Stomach (tissue), 9 donors: ENCODE measurements around the gene ZNF70. TPM values are rescaled to one million over a fixed set of nuclear protein-coding genes. Genes with fewer than 3 reads are reported as not detected.

Experiments
- DNase-seq, 2 donors: peaks; one replicate each; pipeline versions ENCODE4 v3.0.0 to v3.0.0-alpha.2; 2013 to 2019
- H3K27ac ChIP-seq, 5 donors: fragments of 200-600 bp in 4 of 5; sonication (generic) in 4 of 5; one replicate each; pipeline ENCODE4 v1.5.1; 2013 to 2019; ENCODE audit warnings: mild to moderate bottlenecking in 1 of 5, moderate library complexity in 1 of 5
- H3K27me3 ChIP-seq, 3 donors: fragments of 200-600 bp; sonication (generic); one replicate each; pipeline ENCODE4 v1.5.1; 2017 to 2019; ENCODE audit warnings: mixed run types in 1 of 3
- H3K36me3 ChIP-seq, 4 donors: fragments of 200-600 bp; sonication (generic); 1 replicate in 3 of 4; 2 replicates in 1 of 4; pipeline ENCODE4 v1.5.1; 2016 to 2019
- H3K4me1 ChIP-seq, 4 donors: fragments of 200-600 bp; sonication (generic); one replicate each; pipeline ENCODE4 v1.5.1; 2016 to 2019
- H3K4me3 ChIP-seq, 4 donors: fragments of 200-600 bp; sonication (generic) in 3 of 4; one replicate each; pipeline ENCODE4 v1.5.1; 2016 to 2019; ENCODE audit warnings: mild to moderate bottlenecking in 1 of 4
- H3K9me3 ChIP-seq, 4 donors: fragments of 200-600 bp; sonication (generic); one replicate each; pipeline ENCODE4 v1.5.1; 2016 to 2019
- CTCF ChIP-seq, 7 experiments: fragments of 450-650 bp in 4 of 7; fragments of 200-600 bp in 3 of 7; sonication (generic) in 3 of 7; IDR thresholded peaks; one replicate each; pipeline ENCODE4 v1.5.1; 2016 to 2019; ENCODE audit warnings: antibody characterized with exemption in 7 of 7, control low read depth in 2 of 7, mild to moderate bottlenecking in 1 of 7
- EP300 ChIP-seq: sonication (generic); formaldehyde crosslinking; IDR thresholded peaks from one replicate; pipeline ENCODE4 v1.6.1; 2017; ENCODE audit warnings: antibody characterized with exemption
- POLR2A ChIP-seq, 4 donors: fragments of 450-650 bp; IDR thresholded peaks; one replicate each; pipeline ENCODE4 v1.6.1; 2016; ENCODE audit warnings: antibody characterized with exemption in 4 of 4, control low read depth in 2 of 4, mild to moderate bottlenecking in 1 of 4, moderate library complexity in 1 of 4
- POLR2AphosphoS5 ChIP-seq, 3 donors: sonication (generic); formaldehyde crosslinking; IDR thresholded peaks; one replicate each; pipeline ENCODE4 v1.6.1; 2016; ENCODE audit warnings: antibody characterized with exemption in 3 of 3
- WGBS, 5 donors: extraction: QIAGEN DNeasy Blood & Tissue Kit in 3 of 5; methylation state at CpG; one replicate each; pipeline versions ENCODE4 v1.1.5 to v1.1.7; 2013 to 2018; 5-methylcytosine and 5-hydroxymethylcytosine counted together
- intact Hi-C: fragments of 100-400 bp; cut with DNase I; formaldehyde crosslinking; loops from one replicate; pipeline ENCODE4 v1.15.1; 2023; ENCODE audit warnings: low total_unique reads
- polyA plus RNA-seq, 3 donors: library from polyadenylated mRNA; stranded (reverse); fragments of 200-250 nt; gene quantifications; one replicate each; pipeline ENCODE4 v1.2.3, GENCODE V29; 2013
- total RNA-seq, 5 donors: library from RNA; depleted of rRNA; stranded (reverse); fragments of >200 nt; gene quantifications; one replicate each; pipeline versions ENCODE4 v1.1.0 to v1.2.3, GENCODE V29; 2014 to 2016
- donor health status: healthy with polysubstance abuse.
- donor health status: Bipolar disorder and iron deficiency.
- donor health status: healthy.

The ZNF70 gene
- total and polyA plus RNA-seq, 8 donors, result 0.58 to 9.4 (median 2.1) TPM

GRCh38 chr22:23697031-23697970, 53.6 kb downstream of the ZNF70 start:
- TF ChIP-seq EP300, result no peak
- no peak for TF ChIP-seq CTCF (IDR thresholded peaks at IDR 0.05)
- no peak for TF ChIP-seq POLR2AphosphoS5 (IDR thresholded peaks at IDR 0.05)
- TF ChIP-seq POLR2A (IDR thresholded peaks at IDR 0.05), result no peak
- intact Hi-C loops, result no loop called here
- Histone ChIP-seq H3K4me3 (peak overlapping the region in 3 of 4 donors; percentile 3 to 31 (median 5)), H3K27ac (peak overlapping the region; percentile 39 to 77 (median 72)), H3K27me3 (no peaks in the 10 kb centered on the region), H3K4me1 (peaks cover 0 to 8% (median 0%) of the 10 kb centered on the region in 4 donors), H3K9me3 (no peaks in the 10 kb centered on the region), H3K36me3 (peaks cover 24 to 97% (median 92%) of the 10 kb centered on the region in 4 donors)
- no peak for DNase-seq
- WGBS, 5 donors, result 83 to 91% (median 88%) methylated on average over 8 to 11 of the region's 11 CpGs

- 65 to 86% (median 75%) methylated on average over 12 to 13 of the region's 13 CpGs for whole genome bisulfite sequencing, 5 donors
- no peak for TF ChIP-seq EP300
- no peaks in the 10 kb centered on the region for H3K9me3 ChIP-seq
- peak overlapping the region; percentile 39 to 77 (median 72) for H3K27ac ChIP-seq
- no peaks in the 10 kb centered on the region for H3K27me3 ChIP-seq
- intact Hi-C loops, result no loop called here
- H3K36me3 ChIP-seq, result peaks cover 24 to 96% (median 86%) of the 10 kb centered on the region in 4 donors
- H3K4me1 ChIP-seq, result peaks cover 0 to 8% (median 0%) of the 10 kb centered on the region in 4 donors
- DNase-seq, result peak; percentile 51 to 74
- peak overlapping the region in 2 of 4 donors; percentile 3 to 31 for H3K4me3 ChIP-seq
Observed at GRCh38 chr22:23696326-23696851, 54.5 kb downstream of the ZNF70 start.

GRCh38 chr22:23695571-23696325, 55.2 kb downstream of the ZNF70 start:
- no peaks in the 10 kb centered on the region for H3K27me3 ChIP-seq
- DNase-seq, result no peak
- peaks cover 24 to 96% (median 82%) of the 10 kb centered on the region in 4 donors for H3K36me3 ChIP-seq
- no peak overlapping the region for H3K4me3 ChIP-seq
- H3K9me3 ChIP-seq, result no peaks in the 10 kb centered on the region
- no peak for TF ChIP-seq POLR2AphosphoS5 (IDR thresholded peaks at IDR 0.05)
- no peak for TF ChIP-seq POLR2A (IDR thresholded peaks at IDR 0.05)
- TF ChIP-seq EP300, result no peak
- TF ChIP-seq CTCF (IDR thresholded peaks at IDR 0.05), result no peak
- intact Hi-C loops, result no loop called here
- 85 to 91% (median 90%) methylated on average over 17 to 19 of the region's 19 CpGs for WGBS, 5 donors
- H3K27ac ChIP-seq, result peak overlapping the region in 3 of 5 donors; percentile 61 to 77 (median 76)
- H3K4me1 ChIP-seq, result peaks cover 0 to 8% (median 0%) of the 10 kb centered on the region in 4 donors

GRCh38 chr22:23695141-23695540, 55.8 kb downstream of the ZNF70 start:
- Histone ChIP-seq H3K4me3 (no peak overlapping the region), H3K27me3 (no peaks in the 10 kb centered on the region), H3K36me3 (peaks cover 20 to 96% (median 80%) of the 10 kb centered on the region in 4 donors), H3K4me1 (peaks cover 0 to 8% (median 0%) of the 10 kb centered on the region in 4 donors), H3K27ac (peak overlapping the region in 2 of 5 donors; percentile 76 to 77), H3K9me3 (no peaks in the 10 kb centered on the region)
- intact Hi-C loops, result no loop called here
- TF ChIP-seq EP300 (no peak), POLR2A (IDR thresholded peaks at IDR 0.05) (no peak), POLR2AphosphoS5 (IDR thresholded peaks at IDR 0.05) (no peak), CTCF (IDR thresholded peaks at IDR 0.05) (no peak)
- no peak for DNase-seq
- 68 to 88% (median 71%) methylated on average over 3 of the region's 3 CpGs for WGBS, 5 donors
